HepG2 (cell line): ENCODE measurements around the gene SPRN.

Experiments
- CHD2 ChIP-seq: IDR thresholded peaks from 2 replicates; pipeline ENCODE4 v1.6.1; 2011; ENCODE audit warnings: low read depth, low read length, improper control_type of control experiment
- CTCF ChIP-seq: sonication (generic); formaldehyde crosslinking; IDR thresholded peaks from 2 replicates; pipeline ENCODE4 v1.5.0; 2020; ENCODE audit warnings: mild to moderate bottlenecking, missing genetic modification reagents, moderate library complexity
- FOSL1 ChIP-seq: sonication (generic); formaldehyde crosslinking; IDR thresholded peaks from 2 replicates; pipeline ENCODE4 v1.9.0; 2021; ENCODE audit warnings: missing genetic modification reagents, borderline replicate concordance
- HDAC2 ChIP-seq: sonication (generic); formaldehyde crosslinking; IDR thresholded peaks from 2 replicates; pipeline ENCODE4 v1.4.0; 2020; ENCODE audit warnings: missing genetic modification reagents
- NFIC ChIP-seq: IDR thresholded peaks from 2 replicates; pipeline ENCODE4 v1.6.1; 2012; ENCODE audit warnings: mild to moderate bottlenecking, low read length, inconsistent platforms
- RBM39 ChIP-seq: fragments of 200-400 bp; formaldehyde crosslinking; IDR thresholded peaks from one replicate; pipeline ENCODE4 v1.6.1; 2018; ENCODE audit warnings: antibody characterized with exemption, mild to moderate bottlenecking, low read depth, low read length; ENCODE audit not compliant: poor library complexity, severe bottlenecking
- SRF ChIP-seq: IDR thresholded peaks from 2 replicates; pipeline ENCODE4 v1.6.1; 2011; ENCODE audit warnings: mild to moderate bottlenecking, low read depth, low read length, moderate library complexity
- TOE1 ChIP-seq: sonication (generic); formaldehyde crosslinking; IDR thresholded peaks from 2 replicates; pipeline ENCODE4 v1.4.0; 2020; ENCODE audit warnings: mild to moderate bottlenecking, missing genetic modification reagents
- ZBTB33 ChIP-seq: sonication (generic); formaldehyde crosslinking; IDR thresholded peaks from 2 replicates; pipeline ENCODE4 v1.4.0; 2020; ENCODE audit warnings: missing genetic modification reagents
- ZNF20 ChIP-seq: sonication (generic); formaldehyde crosslinking; IDR thresholded peaks from 2 replicates; pipeline ENCODE4 v1.4.0; 2020; ENCODE audit warnings: mild to moderate bottlenecking, moderate library complexity, missing genetic modification reagents
- ZNF616 ChIP-seq: sonication (generic); formaldehyde crosslinking; IDR thresholded peaks from 2 replicates; pipeline ENCODE4 v1.5.0; 2020; ENCODE audit warnings: low read depth, mild to moderate bottlenecking, missing genetic modification reagents
- TF ChIP-seq, protein P1 (sequence below): sonication (generic); formaldehyde crosslinking; IDR thresholded peaks from 2 replicates; pipeline ENCODE4 v1.4.0; 2020; ENCODE audit warnings: missing genetic modification reagents, borderline replicate concordance

GRCh38 chr10:133445268-133445732, 20.9 kb upstream of the SPRN start:
- TF ChIP-seq SRF (no peak), TOE1 (CRISPR knock-in tag) (no peak), CHD2 (no peak), RBM39 (no peak), ZBTB33 (CRISPR knock-in tag) (no peak), CTCF (no peak), HDAC2 (CRISPR knock-in tag) (no peak), NFIC (no peak), ZNF20 (CRISPR knock-in tag) (no peak), ZNF616 (no peak), FOSL1 (CRISPR knock-in tag) (no peak)
- TF ChIP-seq, protein P1, sequence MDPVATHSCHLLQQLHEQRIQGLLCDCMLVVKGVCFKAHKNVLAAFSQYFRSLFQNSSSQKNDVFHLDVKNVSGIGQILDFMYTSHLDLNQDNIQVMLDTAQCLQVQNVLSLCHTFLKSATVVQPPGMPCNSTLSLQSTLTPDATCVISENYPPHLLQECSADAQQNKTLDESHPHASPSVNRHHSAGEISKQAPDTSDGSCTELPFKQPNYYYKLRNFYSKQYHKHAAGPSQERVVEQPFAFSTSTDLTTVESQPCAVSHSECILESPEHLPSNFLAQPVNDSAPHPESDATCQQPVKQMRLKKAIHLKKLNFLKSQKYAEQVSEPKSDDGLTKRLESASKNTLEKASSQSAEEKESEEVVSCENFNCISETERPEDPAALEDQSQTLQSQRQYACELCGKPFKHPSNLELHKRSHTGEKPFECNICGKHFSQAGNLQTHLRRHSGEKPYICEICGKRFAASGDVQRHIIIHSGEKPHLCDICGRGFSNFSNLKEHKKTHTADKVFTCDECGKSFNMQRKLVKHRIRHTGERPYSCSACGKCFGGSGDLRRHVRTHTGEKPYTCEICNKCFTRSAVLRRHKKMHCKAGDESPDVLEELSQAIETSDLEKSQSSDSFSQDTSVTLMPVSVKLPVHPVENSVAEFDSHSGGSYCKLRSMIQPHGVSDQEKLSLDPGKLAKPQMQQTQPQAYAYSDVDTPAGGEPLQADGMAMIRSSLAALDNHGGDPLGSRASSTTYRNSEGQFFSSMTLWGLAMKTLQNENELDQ (CRISPR knock-in tag), result no peak
